PC-3 (cell line): ENCODE results near the gene TUBGCP6. TPM values are rescaled to one million over a fixed set of nuclear protein-coding genes. Genes with fewer than 3 reads are reported as not detected.

Source experiments
- ATAC-seq: fragments of 200-7000 bp; cut with Tn5 transposase; 2 replicates; pipeline ENCODE4 v1.9.1; 2020; ENCODE audit warnings: mild to moderate bottlenecking, moderate library complexity
- BruUV-seq: library from RNA; stranded (reverse); fragments of 400-500 nt; replicated peaks from 2 replicates; lab custom pipeline; 2021; lab: Mats Ljungman, UMichigan
- CTCF ChIA-PET: fragments of 300-600 bp; sonication (Branson Sonifier 250); formaldehyde crosslinking; loops from one replicate; lab custom pipeline; 2022; ENCODE audit warnings: antibody characterized with exemption; lab: Charles Lee
- POLR2A ChIA-PET: fragments of 300-600 bp; sonication (Branson Sonifier 250); formaldehyde crosslinking; loops from one replicate; lab custom pipeline; 2022; ENCODE audit warnings: antibody characterized with exemption; ENCODE audit not compliant: unreplicated experiment; lab: Charles Lee
- DNase-seq: peaks from one replicate; pipeline ENCODE4 v3.0.0-alpha.2; 2015
- H2AFZ ChIP-seq: fragments of 300-600 bp; sonication (generic); 2 replicates; pipeline ENCODE4 v1.6.0; 2016; ENCODE audit warnings: antibody characterized with exemption, low read length
- H3F3A ChIP-seq: fragments of 300-600 bp; sonication (generic); one replicate; pipeline ENCODE4 v1.6.0; 2017; ENCODE audit warnings: antibody characterized with exemption, low read length, control low read depth, mild to moderate bottlenecking; ENCODE audit not compliant: unreplicated experiment
- H3K27ac ChIP-seq: fragments of 300-600 bp; sonication (generic); 2 replicates; pipeline ENCODE4 v1.5.1; 2016; ENCODE audit warnings: mild to moderate bottlenecking, low read length
- H3K27me3 ChIP-seq: fragments of 300-600 bp; sonication (generic); 2 replicates; pipeline ENCODE4 v1.6.1; 2016; ENCODE audit warnings: low read length, mixed read lengths
- H3K36me3 ChIP-seq: fragments of 300-600 bp; sonication (generic); 2 replicates; pipeline ENCODE4 v1.6.1; 2016; ENCODE audit warnings: low read depth, mixed run types, low read length, mixed read lengths
- H3K4me1 ChIP-seq: fragments of 300-600 bp; sonication (generic); 2 replicates; pipeline ENCODE4 v1.5.1; 2016; ENCODE audit warnings: low read length; ENCODE audit not compliant: insufficient read depth
- H3K4me2 ChIP-seq: fragments of 300-600 bp; sonication (generic); 2 replicates; pipeline ENCODE4 v1.6.0; 2016; ENCODE audit warnings: low read length
- H3K4me3 ChIP-seq: fragments of 300-600 bp; sonication (generic); 2 replicates; pipeline ENCODE4 v1.5.1; 2016; ENCODE audit warnings: mild to moderate bottlenecking, low read length, mixed read lengths
- H3K79me2 ChIP-seq: fragments of 300-600 bp; sonication (generic); 2 replicates; pipeline ENCODE4 v1.6.1; 2017; ENCODE audit warnings: low read length, mixed read lengths
- H3K9ac ChIP-seq: fragments of 300-600 bp; sonication (generic); 2 replicates; pipeline ENCODE4 v1.6.0; 2016; ENCODE audit warnings: mild to moderate bottlenecking, low read length
- H3K9me2 ChIP-seq: fragments of 300-600 bp; sonication (generic); replicated peaks from 2 replicates; pipeline ENCODE4 v1.6.1; 2016; ENCODE audit warnings: mixed run types, low read length, mixed read lengths
- H3K9me3 ChIP-seq: fragments of 300-600 bp; sonication (generic); 2 replicates; pipeline ENCODE4 v1.6.1; 2016; ENCODE audit warnings: low read length, mixed read lengths
- H4K20me1 ChIP-seq: fragments of 300-600 bp; sonication (generic); 2 replicates; pipeline ENCODE4 v1.6.1; 2016; ENCODE audit warnings: low read length, mixed read lengths
- EZH2 ChIP-seq: fragments of 300-600 bp; sonication (generic); IDR thresholded peaks from one replicate; pipeline ENCODE4 v1.6.1; 2017; ENCODE audit warnings: antibody characterized with exemption, mild to moderate bottlenecking, low read length; ENCODE audit not compliant: unreplicated experiment
- EZH2phosphoT487 ChIP-seq: fragments of 300-600 bp; sonication (generic); IDR thresholded peaks from 2 replicates; pipeline ENCODE4 v1.6.1; 2018; ENCODE audit warnings: mild to moderate bottlenecking, antibody characterized with exemption, low read length, borderline replicate concordance
- intact Hi-C: fragments of 100-400 bp; cut with micrococcal nuclease; formaldehyde crosslinking; loops from 2 replicates; pipeline ENCODE4 v1.9.0; 2023
- total RNA-seq: library from RNA; depleted of rRNA; stranded (reverse); fragments of >200 nt; gene quantifications from 2 replicates; pipeline ENCODE4 v1.2.3, GENCODE V29; 2014
- TF ChIP-seq, protein P1 (sequence below): fragments of 300-600 bp; sonication (generic); conservative IDR thresholded peaks from 2 replicates; pipeline ENCODE4 v1.5.1; 2017; ENCODE audit warnings: antibody characterized with exemption, low read depth, mild to moderate bottlenecking, low read length

The TUBGCP6 gene
- total RNA-seq, 1 experiment from 2014 or later, result 32.1 TPM

GRCh38 chr22:50228366-50228765 lies 16.5 kb downstream of the TUBGCP6 start:
- H3K27ac ChIP-seq, result no peak overlapping the region
- no peak for DNase-seq
- TF ChIP-seq EZH2 (no peak), EZH2phosphoT487 (no peak)
- TF ChIP-seq, protein P1, sequence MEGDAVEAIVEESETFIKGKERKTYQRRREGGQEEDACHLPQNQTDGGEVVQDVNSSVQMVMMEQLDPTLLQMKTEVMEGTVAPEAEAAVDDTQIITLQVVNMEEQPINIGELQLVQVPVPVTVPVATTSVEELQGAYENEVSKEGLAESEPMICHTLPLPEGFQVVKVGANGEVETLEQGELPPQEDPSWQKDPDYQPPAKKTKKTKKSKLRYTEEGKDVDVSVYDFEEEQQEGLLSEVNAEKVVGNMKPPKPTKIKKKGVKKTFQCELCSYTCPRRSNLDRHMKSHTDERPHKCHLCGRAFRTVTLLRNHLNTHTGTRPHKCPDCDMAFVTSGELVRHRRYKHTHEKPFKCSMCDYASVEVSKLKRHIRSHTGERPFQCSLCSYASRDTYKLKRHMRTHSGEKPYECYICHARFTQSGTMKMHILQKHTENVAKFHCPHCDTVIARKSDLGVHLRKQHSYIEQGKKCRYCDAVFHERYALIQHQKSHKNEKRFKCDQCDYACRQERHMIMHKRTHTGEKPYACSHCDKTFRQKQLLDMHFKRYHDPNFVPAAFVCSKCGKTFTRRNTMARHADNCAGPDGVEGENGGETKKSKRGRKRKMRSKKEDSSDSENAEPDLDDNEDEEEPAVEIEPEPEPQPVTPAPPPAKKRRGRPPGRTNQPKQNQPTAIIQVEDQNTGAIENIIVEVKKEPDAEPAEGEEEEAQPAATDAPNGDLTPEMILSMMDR, result no peak
- ChIA-PET CTCF (no interaction called here), POLR2A (no interaction called here)
- H3K27me3 ChIP-seq, result no peaks in the 10 kb centered on the region
- H3K79me2 ChIP-seq, result no peaks in the 10 kb centered on the region
- BruUV-seq, result no TSS peak
- H4K20me1 ChIP-seq, result no peaks in the 10 kb centered on the region
- no peaks in the 10 kb centered on the region for H3K9me2 ChIP-seq
- H3K9ac ChIP-seq, result no peak overlapping the region
- ATAC-seq, result no peak
- no peaks in the 10 kb centered on the region for H3K36me3 ChIP-seq
- H3F3A ChIP-seq, result no peaks in the 10 kb centered on the region
- H3K9me3 ChIP-seq, result no peaks in the 10 kb centered on the region
- no peaks in the 10 kb centered on the region for H3K4me1 ChIP-seq
- H2AFZ ChIP-seq, result no peak overlapping the region
- intact Hi-C loops, result no loop called here
- no peak overlapping the region for H3K4me2 ChIP-seq
- H3K4me3 ChIP-seq, result no peak overlapping the region

DNA sequence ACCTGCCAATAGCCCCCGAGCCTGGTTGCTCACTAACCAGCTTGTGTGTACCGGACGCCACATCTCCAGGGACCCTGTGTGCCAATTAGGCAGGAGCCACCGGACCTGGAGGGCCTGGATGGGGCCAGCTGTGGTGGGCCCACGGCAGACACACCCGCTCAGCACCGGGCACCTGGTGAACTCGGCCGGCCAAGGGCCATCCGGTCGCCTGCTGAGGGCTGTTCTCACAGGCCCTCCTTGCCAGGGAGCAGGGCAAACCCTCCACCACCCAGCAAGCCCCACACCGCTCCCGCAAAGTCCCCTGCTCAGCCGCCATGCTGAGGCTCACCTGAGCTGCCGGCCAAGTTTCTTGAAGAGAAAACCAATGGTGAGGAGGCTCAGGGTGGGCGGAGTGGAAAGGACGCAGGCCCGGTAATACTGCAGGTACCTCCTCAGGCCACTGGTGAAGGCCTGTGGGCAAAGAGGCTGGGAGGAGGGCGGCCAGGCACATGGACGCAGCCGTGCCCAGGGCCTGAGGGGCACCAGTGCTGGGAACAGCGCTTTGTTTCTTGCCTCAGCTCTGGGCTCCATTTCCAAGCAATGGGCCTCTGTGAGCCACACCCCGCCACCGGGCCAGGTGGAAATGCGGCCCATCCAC lies 17.1 kb downstream of the TUBGCP6 start:
- BruUV-seq, result no TSS peak
- ATAC-seq, result no peak
- CTCF ChIA-PET, result no interaction called here

DNA sequence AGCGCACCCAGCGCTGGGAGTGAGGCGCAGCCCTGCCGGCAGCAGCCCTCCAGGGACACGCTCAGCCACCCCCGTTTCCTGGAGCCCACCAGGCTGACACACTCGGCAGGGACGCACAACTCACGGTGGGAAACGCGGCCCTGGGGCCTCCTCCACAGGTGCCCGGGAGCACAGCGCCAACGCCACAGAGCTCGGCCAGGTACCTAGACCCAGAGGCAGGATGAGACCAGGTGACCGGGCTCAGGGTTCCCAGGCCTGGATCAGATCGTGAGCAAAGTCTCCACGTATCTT lies 18.0 kb downstream of the TUBGCP6 start:
- BruUV-seq, result no TSS peak
- CTCF ChIA-PET, result no interaction called here

More for the DNA sequence above, 17.1 kb downstream of the TUBGCP6 start:
- Histone ChIP-seq H3K79me2 (no peaks in the 10 kb centered on the region), H3K4me3 (no peak overlapping the region), H2AFZ (no peak overlapping the region), H3F3A (no peaks in the 10 kb centered on the region), H3K36me3 (no peaks in the 10 kb centered on the region), H3K4me2 (no peak overlapping the region), H3K27me3 (no peaks in the 10 kb centered on the region), H4K20me1 (no peaks in the 10 kb centered on the region), H3K9me3 (no peaks in the 10 kb centered on the region), H3K9me2 (no peaks in the 10 kb centered on the region), H3K27ac (no peak overlapping the region), H3K9ac (no peak overlapping the region), H3K4me1 (no peaks in the 10 kb centered on the region)
- TF ChIP-seq EZH2phosphoT487 (no peak), EZH2 (no peak)
- TF ChIP-seq, protein P1, result no peak
- POLR2A ChIA-PET, result no interaction called here
- DNase-seq, result no peak
- intact Hi-C loops, result no loop called here

More for the DNA sequence above, 18.0 kb downstream of the TUBGCP6 start:
- Histone ChIP-seq H3K27ac (no peak overlapping the region), H3K9me2 (no peaks in the 10 kb centered on the region), H3F3A (no peaks in the 10 kb centered on the region), H3K4me1 (no peaks in the 10 kb centered on the region), H3K4me3 (no peak overlapping the region), H3K9me3 (no peaks in the 10 kb centered on the region), H3K36me3 (no peaks in the 10 kb centered on the region; the same call in 1 of the 2 replicates), H3K79me2 (no peaks in the 10 kb centered on the region), H3K9ac (no peak overlapping the region), H3K4me2 (no peak overlapping the region), H4K20me1 (no peaks in the 10 kb centered on the region), H3K27me3 (no peaks in the 10 kb centered on the region), H2AFZ (no peak overlapping the region)
- ATAC-seq, result no peak
- TF ChIP-seq EZH2phosphoT487 (no peak), EZH2 (no peak)
- TF ChIP-seq, protein P1, result no peak
- POLR2A ChIA-PET, result no interaction called here
- DNase-seq, result no peak
- intact Hi-C loops, result no loop called here
